ENCODE measurements around the gene OR13C9.

DNA sequence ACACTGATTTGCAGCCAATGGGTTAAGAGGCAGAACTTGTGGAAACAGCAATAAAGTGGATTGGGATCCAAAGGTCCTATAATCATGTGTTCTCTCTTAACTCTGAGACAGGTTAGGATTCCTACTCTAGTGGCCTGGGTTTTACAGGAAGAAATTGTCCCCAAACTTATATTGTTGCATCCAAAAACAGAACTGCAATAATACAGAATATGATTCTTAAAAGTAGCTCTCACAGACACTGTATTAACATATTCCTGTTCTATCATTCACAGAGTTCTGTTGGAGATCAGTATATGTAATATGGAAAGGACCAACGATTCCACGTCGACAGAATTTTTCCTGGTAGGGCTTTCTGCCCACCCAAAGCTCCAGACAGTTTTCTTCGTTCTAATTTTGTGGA lies 49.1 kb downstream of the OR13C9 start, which contains the start of gene OR13C8:
- TF ChIP-seq POLR2AphosphoS5 (IDR thresholded peaks at IDR 0.05) (no peak), EP300 (IDR thresholded peaks at IDR 0.05) (no peak)
- TF ChIP-seq, protein P1, sequence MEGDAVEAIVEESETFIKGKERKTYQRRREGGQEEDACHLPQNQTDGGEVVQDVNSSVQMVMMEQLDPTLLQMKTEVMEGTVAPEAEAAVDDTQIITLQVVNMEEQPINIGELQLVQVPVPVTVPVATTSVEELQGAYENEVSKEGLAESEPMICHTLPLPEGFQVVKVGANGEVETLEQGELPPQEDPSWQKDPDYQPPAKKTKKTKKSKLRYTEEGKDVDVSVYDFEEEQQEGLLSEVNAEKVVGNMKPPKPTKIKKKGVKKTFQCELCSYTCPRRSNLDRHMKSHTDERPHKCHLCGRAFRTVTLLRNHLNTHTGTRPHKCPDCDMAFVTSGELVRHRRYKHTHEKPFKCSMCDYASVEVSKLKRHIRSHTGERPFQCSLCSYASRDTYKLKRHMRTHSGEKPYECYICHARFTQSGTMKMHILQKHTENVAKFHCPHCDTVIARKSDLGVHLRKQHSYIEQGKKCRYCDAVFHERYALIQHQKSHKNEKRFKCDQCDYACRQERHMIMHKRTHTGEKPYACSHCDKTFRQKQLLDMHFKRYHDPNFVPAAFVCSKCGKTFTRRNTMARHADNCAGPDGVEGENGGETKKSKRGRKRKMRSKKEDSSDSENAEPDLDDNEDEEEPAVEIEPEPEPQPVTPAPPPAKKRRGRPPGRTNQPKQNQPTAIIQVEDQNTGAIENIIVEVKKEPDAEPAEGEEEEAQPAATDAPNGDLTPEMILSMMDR (IDR thresholded peaks at IDR 0.05) = no peak
